Panc1 (cell line): ENCODE measurements around the gene FGF14. TPM values are rescaled to one million over a fixed set of nuclear protein-coding genes. Genes with fewer than 3 reads are reported as not detected.

Source experiments
- ATAC-seq: fragments of 200-7000 bp; cut with Tn5 transposase; 2 replicates; pipeline ENCODE4 v1.9.1; 2020; ENCODE audit warnings: mild to moderate bottlenecking, moderate library complexity
- BruUV-seq: library from RNA; stranded (reverse); fragments of 400-500 nt; replicated peaks from 2 replicates; lab custom pipeline; 2021; lab: Mats Ljungman, UMichigan
- CTCF ChIA-PET: fragments of 300-600 bp; sonication (Branson Sonifier 250); formaldehyde crosslinking; loops from one replicate; lab custom pipeline; 2022; ENCODE audit warnings: antibody characterized with exemption; lab: Charles Lee
- POLR2A ChIA-PET: fragments of 300-600 bp; sonication (Branson Sonifier 250); formaldehyde crosslinking; loops from one replicate; lab custom pipeline; 2022; ENCODE audit warnings: antibody characterized with exemption; lab: Charles Lee
- DNase-seq: peaks from one replicate; pipeline ENCODE4 v3.0.0-alpha.2; 2010; ENCODE audit warnings: low read depth, low spot score
- H3K27ac ChIP-seq: 2 replicates; pipeline ENCODE4 v1.5.1; 2011; ENCODE audit warnings: mild to moderate bottlenecking, low read length, inconsistent platforms
- H3K27me3 ChIP-seq: fragments of 200-500 bp; sonication (Bioruptor generic); 2 replicates; pipeline ENCODE4 v1.6.0; 2014; ENCODE audit warnings: low read length, inconsistent platforms; ENCODE audit not compliant: control insufficient read depth, insufficient read depth
- H3K36me3 ChIP-seq: fragments of 200-500 bp; sonication (Bioruptor generic); 2 replicates; pipeline ENCODE4 v1.5.1; 2014; ENCODE audit warnings: inconsistent platforms, mild to moderate bottlenecking, low read length, moderate library complexity; ENCODE audit not compliant: control insufficient read depth, insufficient read depth
- H3K4me1 ChIP-seq: 2 replicates; pipeline ENCODE4 v1.5.1; 2011; ENCODE audit warnings: inconsistent platforms, mild to moderate bottlenecking, low read length, moderate library complexity; ENCODE audit not compliant: control insufficient read depth, insufficient read depth
- H3K4me3 ChIP-seq, 2 experiments: 2 replicates each; pipeline ENCODE4 v1.5.1; 2011 to 2012; ENCODE audit warnings: low read depth in 2 of 2, low read length in 2 of 2, mild to moderate bottlenecking in 2 of 2, inconsistent platforms in 1 of 2, moderate library complexity in 1 of 2
- H3K9me3 ChIP-seq: fragments of 200-500 bp; sonication (Bioruptor generic); 2 replicates; pipeline ENCODE4 v1.5.1; 2014; ENCODE audit warnings: low read depth, mild to moderate bottlenecking, inconsistent platforms, low read length, moderate library complexity; ENCODE audit not compliant: control insufficient read depth, insufficient read depth
- CTCF ChIP-seq: fragments of 450-650 bp; IDR thresholded peaks from 2 replicates; pipeline ENCODE4 v1.5.1; 2017; ENCODE audit warnings: mild to moderate bottlenecking
- POLR2AphosphoS5 ChIP-seq: IDR thresholded peaks from 2 replicates; pipeline ENCODE4 v1.6.1; 2012; ENCODE audit warnings: mild to moderate bottlenecking, low read depth, low read length, moderate library complexity
- REST ChIP-seq, 2 experiments: IDR thresholded peaks; 2 replicates each; pipeline ENCODE4 v1.6.1; 2011 to 2012; ENCODE audit warnings: low read depth in 2 of 2, control low read depth in 1 of 2, low read length in 1 of 2, mild to moderate bottlenecking in 1 of 2, moderate library complexity in 1 of 2; ENCODE audit not compliant: insufficient read depth in 1 of 2
- SIN3A ChIP-seq: IDR thresholded peaks from 2 replicates; pipeline ENCODE4 v1.6.1; 2012; ENCODE audit warnings: low read depth, mild to moderate bottlenecking, low read length, moderate library complexity, borderline replicate concordance; ENCODE audit not compliant: insufficient read depth
- TCF7L2 ChIP-seq: IDR thresholded peaks from 2 replicates; pipeline ENCODE4 v1.6.1; 2011; ENCODE audit warnings: mild to moderate bottlenecking, low read depth, low read length, inconsistent platforms
- in situ Hi-C: cut with HindIII; loops from 2 replicates; pipeline ENCODE4 v1.10.0; 2016; ENCODE audit warnings: low sequenced_read_pairs, low pct_unique_long_range_greater_than_20kb
- intact Hi-C: fragments of 100-400 bp; cut with micrococcal nuclease; formaldehyde crosslinking; loops from one replicate; pipeline ENCODE4 v1.10.0; 2022; ENCODE audit not compliant: unreplicated experiment
- total RNA-seq: library from RNA; stranded (reverse); gene quantifications from one replicate; pipeline ENCODE4 v1.2.1, GENCODE V29; 2021; ENCODE audit not compliant: unreplicated experiment

Gene FGF14
- total RNA-seq, 1 experiment from 2014 or later = 0.03 TPM

GRCh38 chr13:101949681-101950080 is 452.2 kb downstream of the FGF14 start:
- H3K4me1 ChIP-seq = no peaks in the 10 kb centered on the region
- intact Hi-C loops (loop anchor here (5.0 kb wide), 1 partner anchor 508 kb away; no protein-coding TSS in a partner anchor), in situ Hi-C loops (no loop called here)
- BruUV-seq = no TSS peak
- H3K36me3 ChIP-seq = no peaks in the 10 kb centered on the region
- DNase-seq = no peak
- CTCF ChIA-PET = interaction anchor here (0.6 kb wide), 2 partner anchors 164 to 775 kb away, joined by 3 read pairs; no protein-coding TSS in a partner anchor
- no peak overlapping the region for H3K4me3 ChIP-seq
- TF ChIP-seq SIN3A (no peak), TCF7L2 (no peak), REST (IDR thresholded peaks at IDR 0.05; ENCODE audit: insufficient read depth in 1 of 2, low read depth in 2 of 2, low read length in 1 of 2) (no peak), CTCF (no peak), POLR2AphosphoS5 (no peak)
- POLR2A ChIA-PET = no interaction called here
- no peaks in the 10 kb centered on the region for H3K27me3 ChIP-seq
- ATAC-seq = no peak
- no peak overlapping the region for H3K27ac ChIP-seq
- H3K9me3 ChIP-seq = no peaks in the 10 kb centered on the region

- CTCF ChIA-PET = no interaction called here
- Histone ChIP-seq H3K36me3 (no peaks in the 10 kb centered on the region), H3K4me1 (no peaks in the 10 kb centered on the region), H3K27me3 (no peaks in the 10 kb centered on the region), H3K9me3 (no peaks in the 10 kb centered on the region), H3K4me3 (no peak overlapping the region), H3K27ac (no peak overlapping the region)
- ATAC-seq = no peak
- intact Hi-C loops = loop anchor here (5.0 kb wide), 1 partner anchor 511 kb away; no protein-coding TSS in a partner anchor
- POLR2A ChIA-PET = no interaction called here
- TF ChIP-seq POLR2AphosphoS5 (no peak), SIN3A (no peak), REST (IDR thresholded peaks at IDR 0.05; ENCODE audit: insufficient read depth in 1 of 2, low read depth in 2 of 2, low read length in 1 of 2) (no peak), TCF7L2 (no peak)
- in situ Hi-C loops = no loop called here
- BruUV-seq = no TSS peak
- no peak for DNase-seq
Observed at GRCh38 chr13:101946401-101946800, 455.4 kb downstream of the FGF14 start.
